GM18519 (cell line): ENCODE results near the gene PDIA3.
"Not testable (repeated sequence)": the region's sequence is repeated elsewhere in the genome, so short reads cannot be mapped to it uniquely, and the experiment has no call there.

Experiments used
- ATAC-seq: cut with Tn5 transposase; IDR thresholded peaks from one replicate; pipeline ENCODE4 v1.9.1; 2021; ENCODE audit warnings: mild to moderate bottlenecking, moderate library complexity; ENCODE audit not compliant: unreplicated experiment, low FRiP score

PDIA3 gene

GRCh38 chr15:43746245-43746902 lies at the start of gene PDIA3:
Gene PDIA3 (plus strand): TSS chr15:43746438. CDS start chr15:43746540, 102 bp downstream.
- ATAC-seq, result not testable (repeated sequence)

DNA sequence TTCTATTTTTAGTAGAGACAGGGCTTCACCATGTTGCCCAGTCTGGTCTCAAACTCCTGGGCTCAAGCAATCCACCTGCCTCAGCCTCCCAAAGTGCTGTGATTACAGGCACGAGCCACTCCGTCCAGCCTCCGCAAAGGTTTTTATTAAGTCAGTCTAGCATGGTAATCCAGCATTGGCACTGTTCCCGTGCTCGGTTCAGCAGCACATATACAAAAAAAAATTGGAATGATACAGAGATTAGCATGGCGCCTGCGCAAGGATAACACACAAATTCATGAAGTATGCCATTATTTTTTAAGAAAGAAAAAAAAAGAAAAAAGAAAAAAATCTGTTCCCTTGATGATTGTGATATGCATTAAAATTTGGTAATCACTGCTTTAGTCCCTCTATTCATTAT lies 44.1 kb upstream of the PDIA3 start:
- ATAC-seq, result no peak

DNA sequence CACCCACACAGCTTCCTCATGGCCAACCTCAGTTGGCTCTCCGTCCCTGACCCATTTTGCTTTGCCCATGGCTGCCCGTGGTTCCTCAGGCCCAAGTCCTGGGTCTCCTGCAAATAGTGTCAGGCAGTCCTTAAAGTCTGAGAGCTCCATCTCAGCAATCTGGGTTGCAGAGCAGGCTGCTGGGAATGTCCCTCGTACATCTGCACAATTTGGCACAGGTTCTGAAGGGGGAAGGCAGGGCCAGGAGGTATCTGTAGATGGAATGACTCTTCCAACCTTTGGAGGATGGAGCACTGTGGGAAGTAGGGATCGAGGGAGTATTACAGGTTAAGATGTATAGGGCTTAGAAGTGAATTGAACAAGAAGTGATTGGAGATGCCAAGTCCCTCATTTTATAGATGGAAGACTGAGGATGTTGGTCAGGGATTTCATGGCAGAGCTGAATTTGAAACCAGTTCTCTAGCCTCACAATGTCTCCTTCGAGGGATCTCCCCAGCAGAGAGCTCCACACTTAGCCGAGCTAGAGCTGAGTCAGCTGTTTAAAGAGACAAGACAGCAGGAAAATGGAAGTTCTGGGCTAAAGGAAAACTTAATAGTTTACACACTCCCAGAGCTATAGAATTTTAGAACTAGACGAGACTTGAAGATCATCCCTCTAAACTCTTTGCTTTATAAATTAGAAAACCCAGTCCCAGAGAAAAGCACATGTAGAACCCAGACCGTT lies 43.4 kb upstream of the PDIA3 start:
- no peak for ATAC-seq

DNA sequence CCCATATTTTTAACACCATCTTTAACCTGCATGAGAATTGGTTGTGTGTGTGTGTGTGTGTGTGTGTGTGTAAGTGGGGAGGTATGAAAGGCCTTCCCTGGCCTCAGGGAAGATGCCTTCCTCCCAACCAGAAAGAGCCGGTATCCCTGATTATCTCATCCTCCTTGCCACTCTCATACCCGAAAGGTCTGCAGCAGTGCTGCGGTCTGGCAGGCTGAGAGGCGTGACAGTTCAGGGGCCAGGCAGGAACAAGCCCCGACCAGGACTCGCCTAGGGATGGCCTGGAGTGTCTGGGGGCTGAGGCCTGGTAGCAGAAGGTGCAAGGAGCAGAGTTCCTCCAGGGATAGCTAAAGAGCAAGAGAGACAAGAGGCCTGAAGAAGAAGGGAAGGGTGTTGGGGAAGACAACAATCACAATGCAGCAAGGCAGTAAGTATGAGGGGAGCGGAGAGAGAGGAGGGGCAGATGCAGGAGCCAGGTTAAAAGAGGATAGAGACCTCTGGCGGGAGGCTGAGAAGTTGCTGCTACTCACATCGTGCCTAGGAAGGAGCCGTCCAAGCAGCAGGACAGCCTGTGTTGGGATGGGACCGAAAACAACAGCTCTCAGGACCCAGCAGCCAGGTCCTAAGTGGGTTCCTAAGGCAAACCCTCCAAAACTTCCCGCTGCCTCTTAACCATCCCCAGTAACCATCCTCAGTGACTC lies 35.7 kb upstream of the PDIA3 start:
- ATAC-seq, result not testable (repeated sequence)

GRCh38 chr15:43723151-43723550 lies 23.1 kb upstream of the PDIA3 start:
- ATAC-seq, result no peak

GRCh38 chr15:43726306-43726705 lies 19.9 kb upstream of the PDIA3 start:
- ATAC-seq, result not testable (repeated sequence)

GRCh38 chr15:43728053-43728725 lies 18.0 kb upstream of the PDIA3 start:
- ATAC-seq, result not testable (repeated sequence)

DNA sequence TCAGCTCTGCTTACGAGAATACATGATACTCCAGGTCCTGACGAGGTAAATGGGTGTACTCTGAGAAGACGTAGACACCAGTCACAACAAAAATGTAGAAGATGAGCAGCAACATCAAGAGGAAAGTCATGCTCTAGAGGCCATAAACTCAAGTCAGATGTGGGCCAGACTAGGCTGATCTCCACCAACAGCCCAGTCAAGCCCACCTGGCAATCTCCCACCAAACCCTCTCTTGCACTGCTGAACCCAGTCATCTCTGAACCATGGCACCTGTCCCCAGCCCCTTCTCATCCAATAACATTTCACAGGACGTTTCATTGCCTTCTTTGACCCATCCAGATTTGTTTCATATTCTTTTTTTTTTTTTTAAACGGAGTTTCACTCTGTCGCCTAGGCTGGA lies 10.8 kb upstream of the PDIA3 start:
- ATAC-seq, result no peak

GRCh38 chr15:43746903-43747309 lies 668 bp downstream of the PDIA3 start:
- not testable (repeated sequence) for ATAC-seq

- ATAC-seq, result no peak
Measured at GRCh38 chr15:43748376-43748775, 2.1 kb downstream of the PDIA3 start.

DNA sequence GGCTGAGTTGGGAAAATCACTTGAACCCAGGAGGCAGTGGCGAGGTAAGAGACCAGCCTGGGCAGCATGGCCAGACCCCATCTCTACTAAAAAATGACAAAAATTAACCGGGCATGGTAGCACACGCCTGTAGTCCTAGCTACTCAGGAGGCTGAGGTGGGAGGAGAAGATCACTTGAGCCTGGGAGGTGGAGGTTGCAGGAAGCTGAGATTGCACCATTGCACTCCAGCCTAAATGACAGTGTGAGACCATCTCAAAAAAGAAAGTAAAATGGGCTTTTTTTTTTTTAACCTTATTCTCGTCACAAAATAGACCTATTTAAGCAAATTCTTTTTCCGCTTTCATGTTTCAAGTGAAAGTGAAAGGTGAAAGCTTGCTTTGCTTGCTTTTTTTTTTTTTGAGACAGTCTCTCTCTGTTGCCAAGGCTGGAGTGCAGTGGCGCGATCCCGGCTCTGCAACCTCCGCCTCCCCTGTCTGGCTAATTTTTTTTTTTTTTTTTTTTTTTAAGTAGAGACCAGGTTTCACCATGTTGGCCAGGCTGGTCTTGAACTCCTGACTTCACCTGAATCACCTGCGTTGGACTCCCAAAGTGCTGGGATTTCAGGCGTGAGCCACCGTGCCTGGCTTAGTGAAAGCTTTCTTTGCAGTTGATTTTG lies 3.6 kb downstream of the PDIA3 start:
- no peak for ATAC-seq

GRCh38 chr15:43751885-43752284 lies 5.6 kb downstream of the PDIA3 start:
- no peak for ATAC-seq

GRCh38 chr15:43762824-43763223 lies 16.6 kb downstream of the PDIA3 start:
- ATAC-seq, result no peak

DNA sequence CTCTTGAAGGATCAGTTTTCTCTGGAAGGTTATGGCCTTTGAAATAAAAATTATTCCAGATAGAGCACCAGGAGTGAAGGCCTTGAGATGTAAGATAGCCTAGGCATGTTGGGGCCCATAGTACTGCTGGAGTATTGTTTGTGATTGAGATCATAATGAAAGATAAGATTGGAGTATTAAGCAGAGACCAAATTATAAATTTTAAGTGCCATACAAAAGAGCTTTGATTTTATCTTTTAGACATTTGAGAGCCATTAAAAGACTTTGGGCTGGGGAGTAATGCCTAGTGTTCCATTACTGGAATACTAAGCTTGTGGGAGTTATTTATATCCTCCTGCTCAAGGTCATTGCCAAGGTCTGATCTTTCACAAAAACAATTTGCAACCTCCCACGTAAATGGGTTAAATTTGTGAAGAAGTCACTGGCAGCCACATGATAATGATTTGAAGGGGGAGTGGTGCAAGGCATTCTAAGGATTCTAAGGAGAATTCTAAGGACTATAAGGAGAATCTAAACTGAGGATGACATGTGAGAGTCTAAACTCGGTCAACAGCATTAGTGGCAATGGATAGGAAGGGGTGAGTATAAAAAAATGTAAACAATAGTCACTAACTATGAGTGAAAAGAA lies 17.7 kb downstream of the PDIA3 start:
- ATAC-seq, result no peak

DNA sequence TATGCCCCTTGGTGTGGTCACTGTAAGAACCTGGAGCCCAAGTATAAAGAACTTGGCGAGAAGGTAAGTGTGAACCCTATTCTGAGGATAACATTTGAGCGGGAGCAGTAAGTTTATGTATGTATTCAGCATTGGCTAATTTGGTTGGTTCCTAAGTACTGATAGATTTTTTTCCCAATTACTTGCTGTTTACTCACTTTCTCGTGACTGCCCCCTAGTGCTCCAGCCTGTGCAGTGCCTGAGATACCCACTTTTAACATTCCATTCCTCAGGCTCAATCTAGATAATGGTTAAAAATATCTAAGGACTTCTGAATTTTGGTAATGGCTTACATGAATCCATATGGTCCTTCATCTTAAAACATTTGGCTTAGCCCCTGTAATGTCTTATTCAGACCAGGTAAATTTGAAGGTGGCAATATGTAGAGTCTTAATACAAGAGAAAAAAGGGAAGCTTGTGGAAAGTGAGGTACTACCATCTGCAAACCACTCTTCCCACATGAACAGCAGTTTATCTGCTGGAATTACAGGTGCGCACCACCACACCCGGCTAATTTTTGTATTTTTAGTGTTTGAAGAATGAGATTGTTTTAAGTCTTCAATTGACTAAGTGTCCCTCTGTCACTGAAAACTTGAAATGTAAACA lies 23.5 kb downstream of the PDIA3 start:
- ATAC-seq, result no peak

DNA sequence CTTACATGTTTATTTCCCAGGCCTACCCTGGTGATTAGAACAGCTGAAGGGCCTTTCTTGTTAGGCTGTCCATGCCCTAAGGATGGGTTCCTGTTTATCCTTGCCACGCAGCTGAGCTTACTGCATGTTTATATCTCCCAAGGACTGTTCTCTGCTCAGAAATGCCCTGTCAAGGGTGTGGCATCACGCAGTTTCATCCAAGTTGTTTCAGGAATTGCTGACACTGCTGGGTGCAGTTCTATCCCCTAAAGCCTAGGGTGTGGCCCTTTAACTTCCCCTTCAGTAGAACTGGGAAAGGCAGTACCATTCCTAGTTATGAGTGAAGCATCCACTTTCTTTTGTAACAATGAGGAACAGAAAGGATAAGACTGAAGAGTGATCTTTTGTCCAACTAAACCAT lies 25.6 kb downstream of the PDIA3 start:
- no peak for ATAC-seq

DNA sequence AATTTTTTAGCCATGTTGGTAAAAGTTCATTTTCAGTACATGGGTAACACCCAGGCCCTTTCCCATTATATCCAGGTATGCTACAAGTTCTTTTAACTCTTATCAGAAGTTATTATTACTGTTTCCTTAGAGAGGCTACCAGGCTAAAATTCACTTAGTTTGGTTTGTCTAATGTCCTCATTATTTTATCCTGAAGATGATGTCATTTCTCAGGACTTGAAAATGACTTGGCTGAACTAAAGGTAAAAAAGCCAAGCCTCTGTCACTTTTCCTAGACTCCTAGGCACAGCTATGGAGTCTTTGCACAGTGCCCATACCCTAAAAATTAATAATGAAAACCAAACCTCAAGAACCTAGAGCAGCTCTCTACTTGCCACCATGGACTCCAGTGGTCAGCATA lies 26.4 kb downstream of the PDIA3 start:
- no peak for ATAC-seq

- no peak for ATAC-seq
Measured at GRCh38 chr15:43774062-43774461, 27.8 kb downstream of the PDIA3 start.

DNA sequence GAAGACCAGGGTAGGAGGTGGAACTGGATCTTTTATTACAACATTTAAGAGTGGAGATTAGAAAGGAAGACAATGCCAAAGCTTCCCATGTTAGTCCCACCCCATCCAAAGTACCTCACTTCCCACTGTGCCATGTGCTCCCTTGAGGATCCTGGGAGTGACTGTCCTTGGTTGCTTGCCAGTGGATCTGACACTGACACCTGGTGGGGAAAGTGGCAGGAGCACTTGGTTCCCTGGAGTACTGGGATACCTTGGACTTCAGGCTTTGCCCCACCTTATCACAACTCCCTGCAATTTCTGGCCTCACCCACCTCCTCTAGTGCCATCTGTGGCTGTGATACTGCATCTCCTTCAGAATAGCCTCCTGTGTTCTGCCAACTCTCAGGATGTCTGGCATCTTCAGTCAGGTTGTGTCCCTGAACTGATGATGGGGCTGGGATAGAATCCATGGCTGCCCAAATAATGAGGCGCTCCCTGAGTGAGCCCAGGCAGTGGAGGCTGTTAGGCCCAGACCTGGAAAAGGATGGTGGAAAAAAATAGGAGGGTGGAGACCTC lies 29.2 kb downstream of the PDIA3 start:
- no peak for ATAC-seq
